ENCODE results near the gene GALNTL6.

The GALNTL6 gene

DNA sequence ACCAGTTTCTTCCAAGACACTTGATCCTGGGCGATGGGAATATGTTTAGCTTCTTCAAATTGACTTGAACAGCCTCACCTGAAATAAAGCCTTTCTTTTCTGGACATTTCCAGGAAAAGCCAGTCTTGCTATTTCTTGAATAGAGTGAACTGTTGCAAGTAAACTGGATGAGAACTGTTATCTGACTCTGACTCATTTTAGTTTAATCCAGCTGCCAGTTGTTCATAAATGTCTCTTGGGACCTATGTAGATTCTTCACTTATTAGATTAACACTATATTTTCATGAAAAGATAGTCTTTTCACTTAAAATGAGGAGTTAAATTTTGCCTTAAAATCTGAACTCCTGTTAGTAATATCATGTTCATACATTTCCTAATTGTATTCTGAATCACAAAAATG, 740.0 kb downstream of the GALNTL6 start:
- DNase-seq (ENCODE audit: low read depth) = no peak

DNA sequence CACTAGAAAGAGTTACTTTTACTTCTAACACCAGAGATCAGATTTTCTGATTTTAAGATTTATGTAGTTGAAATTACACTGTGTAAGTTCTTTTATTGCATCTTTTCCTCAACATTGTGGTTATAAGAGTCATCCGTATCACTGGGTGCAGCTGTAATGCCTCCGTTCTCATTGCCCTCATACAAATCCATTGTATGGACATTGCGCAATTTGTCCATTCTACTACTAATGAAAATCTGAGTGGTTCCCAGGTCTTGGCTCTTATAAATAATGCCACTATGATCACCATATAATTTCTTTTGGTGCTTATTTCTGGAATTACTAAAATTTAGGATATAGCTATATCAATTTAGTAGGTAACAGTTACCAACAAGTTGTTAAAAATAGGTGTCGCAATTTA, 741.4 kb downstream of the GALNTL6 start:
- DNase-seq (ENCODE audit: low read depth) = no peak

DNA sequence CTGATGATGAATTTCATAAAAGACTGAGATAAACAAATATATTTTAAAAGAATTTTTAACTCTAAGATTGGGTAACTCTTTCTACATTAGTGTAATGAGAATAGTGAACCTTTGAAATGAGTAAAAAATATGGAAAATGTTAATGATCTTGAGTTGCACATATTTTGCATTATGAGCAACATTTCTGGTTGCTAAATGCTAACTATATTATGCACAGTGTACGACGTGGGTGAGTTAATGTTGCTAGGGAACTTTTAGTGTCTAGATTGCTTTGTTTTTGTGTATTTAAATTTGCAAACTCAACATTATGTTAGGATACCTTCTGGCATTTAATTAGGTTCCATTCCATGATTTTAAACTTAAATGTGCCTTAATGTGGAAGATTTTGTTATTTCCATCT, 742.5 kb downstream of the GALNTL6 start:
- no peak for DNase-seq (ENCODE audit: low read depth)

DNA sequence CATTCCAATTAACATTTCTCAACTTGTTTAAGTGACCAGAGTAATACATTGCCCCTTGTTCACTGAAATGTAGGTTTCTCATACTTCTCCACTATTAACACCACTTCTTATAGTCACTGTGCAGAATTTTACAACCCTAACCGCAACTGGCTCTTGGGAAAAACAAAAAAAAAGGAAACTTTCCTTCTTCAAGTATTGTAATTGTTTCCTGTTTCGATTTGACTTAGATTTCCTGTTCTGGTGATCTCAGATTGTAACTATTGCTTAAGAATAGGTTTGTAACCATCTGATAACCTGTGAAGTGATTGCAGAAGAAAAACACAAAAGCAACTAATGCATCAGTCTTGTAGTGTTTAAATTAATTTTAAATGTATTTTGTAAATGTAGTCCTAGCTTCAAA, 760.7 kb downstream of the GALNTL6 start:
- no peak for DNase-seq (ENCODE audit: low read depth)

DNA sequence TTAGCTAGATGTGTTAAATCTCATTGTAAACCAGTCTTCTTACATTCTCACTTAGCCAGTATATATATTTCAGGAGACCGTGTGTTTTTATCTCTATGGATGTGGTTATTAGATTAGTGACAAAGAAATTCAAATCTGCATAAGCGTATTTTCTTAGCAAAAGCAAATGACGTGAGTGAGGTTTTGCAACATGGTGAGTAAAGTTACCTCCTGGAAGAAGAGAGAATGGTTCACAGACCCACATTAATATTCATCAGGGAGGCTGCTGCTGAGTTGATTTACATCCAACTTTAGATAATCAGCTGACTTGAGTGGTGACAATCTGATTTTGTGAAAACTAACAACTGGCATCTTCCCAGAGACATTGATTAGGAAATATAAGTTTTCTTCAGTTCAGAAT, 765.5 kb downstream of the GALNTL6 start:
- DNase-seq (ENCODE audit: low read depth) = no peak

DNA sequence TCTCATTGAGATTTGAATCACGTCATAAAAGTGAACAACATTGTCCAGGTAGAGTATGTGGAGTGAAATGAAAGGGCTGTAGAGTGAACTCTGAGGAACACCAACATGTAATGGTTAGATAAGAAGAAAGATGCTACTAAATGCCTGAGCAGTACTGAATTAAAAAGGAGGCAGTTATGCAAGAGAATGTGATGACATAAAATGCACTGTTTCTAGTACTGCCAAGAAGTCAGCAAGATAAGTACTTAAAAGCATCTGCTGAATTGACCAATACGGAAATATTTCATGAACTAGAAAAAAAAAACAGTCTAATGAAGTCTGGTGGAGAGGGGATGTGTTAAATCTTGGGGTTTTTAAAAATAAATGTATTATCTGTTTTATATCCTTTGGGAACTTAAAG, 771.6 kb downstream of the GALNTL6 start:
- DNase-seq (ENCODE audit: low read depth) = no peak

DNA sequence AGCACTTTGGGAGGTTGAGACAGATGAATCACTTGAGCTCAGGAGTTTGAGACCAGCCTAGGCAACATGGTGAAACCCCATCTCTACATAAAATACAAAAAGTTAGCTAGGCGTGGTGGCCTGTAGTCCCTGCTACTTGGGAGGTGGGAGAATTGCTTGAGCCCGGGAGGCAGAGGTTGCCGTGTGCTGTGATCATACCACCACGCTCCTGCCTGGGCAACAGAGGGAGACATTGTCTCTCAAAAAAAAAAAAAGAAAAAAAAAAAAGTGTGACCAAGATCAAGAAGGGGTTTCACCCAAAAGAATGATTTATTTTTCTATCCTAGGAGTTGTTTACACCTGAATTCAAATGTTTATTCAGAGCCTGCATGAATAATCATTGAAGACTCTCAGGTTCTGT, 783.0 kb downstream of the GALNTL6 start:
- no peak for DNase-seq (ENCODE audit: low read depth)

DNA sequence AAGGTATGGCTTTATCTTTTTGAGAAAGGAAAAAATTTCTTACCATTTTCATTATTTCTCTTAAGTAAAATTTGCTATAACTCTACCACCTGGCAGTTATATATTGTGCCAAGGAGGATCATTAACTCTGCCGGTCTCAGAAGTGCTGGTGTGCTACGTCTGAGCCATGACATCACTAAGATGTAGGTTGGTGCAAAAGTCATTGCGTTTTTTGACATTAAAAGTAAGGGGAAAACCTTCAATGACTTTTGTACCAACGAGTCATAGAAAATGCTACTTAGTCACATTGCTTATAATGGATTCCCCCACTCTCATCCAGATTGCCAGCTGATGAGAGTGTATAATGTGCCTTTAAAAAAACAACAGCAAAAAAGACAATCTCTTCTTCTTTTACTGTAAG, 786.4 kb downstream of the GALNTL6 start:
- DNase-seq (ENCODE audit: low read depth) = no peak

DNA sequence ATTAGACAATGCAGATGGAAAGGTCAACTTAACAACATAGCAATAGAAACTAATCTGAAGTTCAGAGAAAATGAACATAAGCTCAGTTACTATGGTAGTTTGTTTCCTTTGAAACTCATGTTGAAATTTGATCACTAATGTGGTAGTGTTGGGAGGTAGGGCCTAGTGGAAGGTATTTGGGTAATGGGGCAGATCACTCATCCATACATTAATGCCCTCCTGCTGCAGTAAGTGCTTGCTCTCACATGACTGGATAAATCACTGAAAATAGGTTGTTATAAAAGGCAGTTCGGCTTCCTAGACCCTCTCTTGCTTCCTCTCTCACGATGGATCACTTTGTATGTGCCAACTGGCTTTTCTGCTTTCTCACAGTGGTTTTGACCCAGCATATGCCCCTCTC, 788.0 kb downstream of the GALNTL6 start:
- no peak for DNase-seq (ENCODE audit: low read depth)

DNA sequence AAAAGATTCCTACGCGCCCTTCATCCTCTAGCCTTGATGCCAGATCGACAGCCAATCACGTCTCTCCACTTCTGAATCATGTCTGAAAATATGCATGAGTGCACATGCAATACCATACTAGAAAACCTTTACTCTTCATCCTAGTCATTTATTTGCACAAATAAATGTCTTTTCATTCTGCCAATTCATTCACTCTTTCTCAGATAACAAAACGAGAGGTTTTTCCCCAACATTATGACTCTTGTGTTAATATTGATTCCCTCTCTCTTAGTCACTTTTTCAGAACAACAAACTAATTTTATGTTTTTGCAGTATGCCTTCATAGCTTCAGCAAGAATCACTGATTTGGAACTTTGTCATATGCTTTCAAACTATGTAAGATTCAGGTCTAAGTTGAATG, 806.0 kb downstream of the GALNTL6 start:
- no peak for DNase-seq (ENCODE audit: low read depth)

DNA sequence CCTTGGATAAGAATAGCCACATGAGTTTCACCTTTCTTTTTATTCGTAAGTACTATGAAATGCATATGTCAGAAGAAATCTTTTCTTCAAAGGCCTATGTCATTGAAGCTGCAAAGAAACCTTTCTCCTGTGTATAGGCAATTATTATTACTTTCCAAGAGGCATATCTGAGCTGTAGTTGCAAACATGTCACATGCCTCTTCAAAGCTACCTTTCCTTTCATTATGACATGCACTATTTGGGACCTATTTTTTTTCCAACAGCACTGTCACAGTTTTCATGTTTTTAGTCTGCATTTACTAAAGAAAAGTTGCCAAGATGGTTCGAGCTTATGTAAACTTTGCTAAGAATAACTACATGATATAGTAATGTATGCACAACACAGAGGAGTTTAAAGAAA, 806.6 kb downstream of the GALNTL6 start:
- DNase-seq (ENCODE audit: low read depth) = no peak

DNA sequence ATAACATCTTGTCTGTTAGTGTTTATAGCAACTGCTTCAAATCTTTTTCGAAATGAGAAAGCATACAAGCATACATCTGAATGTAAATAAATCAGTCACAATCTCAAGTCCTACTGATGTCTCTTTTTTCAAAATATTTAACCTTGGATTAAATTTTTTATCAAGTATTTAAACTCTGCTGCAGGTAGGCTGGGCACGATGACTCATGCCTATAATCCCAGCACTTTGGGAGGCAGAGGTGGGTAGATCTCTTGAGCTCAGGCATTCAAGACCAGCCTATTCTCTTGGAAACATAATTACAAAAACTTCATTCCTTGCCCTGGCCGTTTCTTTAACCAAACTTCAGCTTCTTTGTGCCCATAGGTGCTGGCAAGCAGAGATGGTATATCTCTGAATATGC, 815.1 kb downstream of the GALNTL6 start:
- DNase-seq (ENCODE audit: low read depth) = no peak

DNA sequence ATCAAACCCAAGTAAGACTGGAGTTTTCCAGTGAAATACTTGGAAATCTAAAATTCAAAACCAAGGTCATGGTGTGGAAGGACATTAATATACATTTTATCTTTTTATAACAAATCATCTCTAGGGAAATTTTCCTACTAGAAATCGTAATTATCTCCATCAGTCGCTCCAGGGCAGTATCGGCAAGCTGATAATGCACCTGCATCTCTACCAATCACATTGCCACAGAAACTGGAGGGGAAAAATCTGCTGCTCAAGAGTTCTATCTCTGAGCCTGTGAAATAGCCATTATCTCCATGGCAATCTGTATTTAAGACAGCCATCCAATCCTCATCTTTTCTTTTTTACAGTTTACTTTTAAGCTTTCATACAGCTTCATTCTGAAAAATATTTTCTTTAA, 817.1 kb downstream of the GALNTL6 start:
- no peak for DNase-seq (ENCODE audit: low read depth)

DNA sequence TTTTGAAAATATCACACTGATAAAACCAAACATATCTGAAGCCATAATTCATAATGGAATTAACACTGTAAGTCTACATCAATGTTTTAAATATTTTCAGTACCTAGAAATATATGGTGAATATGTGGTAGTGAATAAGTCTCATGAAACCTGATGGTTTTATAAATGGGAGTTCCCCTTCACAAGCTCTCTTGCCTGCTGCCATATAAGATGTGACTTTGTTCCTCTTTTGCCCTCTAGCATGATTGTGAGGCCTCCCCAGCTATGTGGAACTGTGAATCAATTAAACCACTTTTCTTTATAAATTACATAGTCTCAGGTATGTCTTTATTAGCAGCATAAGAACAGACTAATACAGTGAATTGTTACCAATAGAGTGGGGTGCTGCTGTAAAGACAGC, 818.6 kb downstream of the GALNTL6 start:
- DNase-seq (ENCODE audit: low read depth) = no peak

DNA sequence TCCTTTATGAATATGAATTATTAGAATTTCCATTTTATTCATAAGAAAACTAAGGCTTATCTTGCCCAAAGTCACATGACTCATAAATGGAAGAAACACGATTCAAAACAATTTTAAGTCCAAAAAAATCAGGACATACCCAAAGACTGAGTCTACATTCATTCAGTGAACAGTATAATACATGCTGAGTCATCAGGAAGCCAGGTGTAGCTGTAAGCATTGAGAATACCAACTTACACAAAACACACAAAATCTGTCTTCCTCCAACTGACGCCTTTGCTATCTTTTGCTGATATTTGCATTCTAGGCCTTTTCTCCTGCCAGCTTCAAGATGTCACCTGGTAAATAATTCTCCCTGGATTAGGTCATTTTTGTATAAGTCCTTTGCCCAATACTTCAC, 835.3 kb downstream of the GALNTL6 start:
- no peak for DNase-seq (ENCODE audit: low read depth)

DNA sequence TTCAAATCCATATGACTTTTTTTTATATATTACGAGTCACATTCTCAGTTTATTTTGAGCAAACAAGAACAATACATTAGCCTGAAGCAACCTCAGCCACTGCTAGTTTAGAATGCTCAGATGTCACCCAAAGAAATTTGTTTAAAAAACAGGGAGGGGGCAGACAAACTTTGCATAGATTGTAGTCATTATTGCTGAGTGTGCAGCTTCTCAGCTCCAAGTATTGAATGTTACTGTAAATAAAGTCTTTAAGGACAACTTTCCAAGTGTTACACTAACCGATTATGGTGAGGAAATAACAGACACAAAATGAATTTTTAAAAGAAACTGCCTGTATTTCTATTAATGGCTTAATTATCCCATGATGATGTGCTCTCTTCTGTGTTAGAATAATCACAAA, 835.9 kb downstream of the GALNTL6 start:
- DNase-seq (ENCODE audit: low read depth) = no peak

DNA sequence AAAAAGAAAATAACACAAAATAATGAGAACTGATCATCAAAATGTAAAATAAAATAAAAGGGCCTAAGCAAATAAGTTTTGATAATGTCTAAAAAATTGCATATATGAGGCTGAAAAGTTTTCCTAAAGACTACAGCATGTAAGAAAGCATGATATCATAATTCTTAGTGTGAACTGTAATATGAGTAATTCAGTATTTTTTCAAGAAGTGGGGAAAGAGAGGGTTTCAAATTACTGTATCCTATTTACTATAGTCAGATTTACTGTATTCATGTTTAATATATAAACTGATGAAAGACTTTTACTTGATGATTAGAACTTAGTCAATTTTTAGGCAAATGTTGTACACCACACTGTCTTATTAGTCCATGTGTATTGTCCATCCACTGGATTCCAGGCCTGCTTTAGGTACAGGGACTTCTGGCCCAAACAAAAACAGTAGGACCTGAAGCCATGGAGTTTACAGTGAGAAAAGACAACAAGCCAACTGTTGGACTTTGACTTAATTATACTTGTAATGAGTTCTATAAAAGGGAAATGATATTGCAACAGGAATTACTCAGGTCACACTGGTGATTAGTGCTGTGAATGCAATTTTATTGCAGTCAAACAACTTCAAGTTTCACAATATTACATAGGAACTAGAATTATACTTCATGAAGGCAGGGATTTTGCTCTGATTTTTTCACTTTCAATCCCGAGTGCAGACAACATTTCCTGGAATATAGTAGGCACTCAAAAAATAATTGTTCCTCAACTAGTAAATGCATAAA, 837.7 kb downstream of the GALNTL6 start:
- no peak for DNase-seq (ENCODE audit: low read depth)

DNA sequence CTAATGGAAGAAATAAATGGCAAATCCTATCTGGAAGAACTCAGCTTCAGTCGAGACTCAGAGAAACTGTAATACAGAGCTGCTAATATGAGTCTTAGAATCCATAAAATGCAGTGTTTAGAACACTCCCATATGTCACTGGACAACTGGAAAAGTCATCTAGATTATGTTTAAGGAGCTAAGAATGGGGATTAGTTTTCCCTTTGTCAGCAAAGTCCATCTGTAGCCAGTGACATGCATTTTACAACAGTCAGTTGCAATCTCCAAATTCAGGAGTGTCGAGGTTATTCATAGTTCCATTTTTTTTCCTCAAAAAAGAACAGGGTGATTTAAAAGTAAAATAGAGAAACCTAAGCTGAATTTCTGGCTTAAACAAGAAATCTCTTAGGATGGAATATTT, 838.8 kb downstream of the GALNTL6 start:
- DNase-seq (ENCODE audit: low read depth) = no peak

DNA sequence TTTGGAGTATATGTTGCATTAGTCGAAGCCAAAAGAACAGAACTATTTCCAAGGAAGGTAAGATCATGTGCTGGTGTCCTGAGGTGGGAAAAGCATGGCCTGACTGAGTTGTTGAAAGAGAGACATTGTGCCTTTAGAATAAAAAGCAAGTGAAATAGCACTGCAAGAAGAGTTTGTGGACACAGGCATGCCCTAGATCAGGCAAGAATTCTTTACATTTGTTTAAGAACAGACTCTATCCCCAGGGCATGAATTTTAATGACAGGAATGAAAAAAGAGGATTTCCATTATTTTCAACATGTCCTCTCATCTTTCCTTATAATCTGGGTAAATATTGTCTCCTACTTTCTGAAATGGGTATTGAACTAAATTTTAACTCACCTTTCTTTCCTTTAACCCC, 839.2 kb downstream of the GALNTL6 start:
- no peak for DNase-seq (ENCODE audit: low read depth)

DNA sequence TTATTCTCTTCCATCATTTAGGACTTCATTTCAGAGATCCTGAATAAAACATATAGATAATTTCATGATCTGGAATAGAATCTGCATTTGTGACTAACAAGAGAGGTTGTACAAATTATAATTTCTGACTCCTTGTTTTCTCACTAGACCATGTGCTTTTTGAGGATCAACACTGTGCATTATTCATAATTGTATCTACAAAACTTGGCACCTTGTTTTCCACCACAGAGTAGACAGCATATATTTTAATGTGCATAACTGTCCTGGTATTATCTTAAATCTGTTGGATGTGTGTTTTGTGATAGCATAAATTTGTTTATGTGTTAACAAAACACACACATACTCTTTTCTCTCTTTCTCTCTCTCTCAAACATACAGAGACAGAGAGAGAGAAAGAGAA, 840.5 kb downstream of the GALNTL6 start:
- DNase-seq (ENCODE audit: low read depth) = no peak

DNA sequence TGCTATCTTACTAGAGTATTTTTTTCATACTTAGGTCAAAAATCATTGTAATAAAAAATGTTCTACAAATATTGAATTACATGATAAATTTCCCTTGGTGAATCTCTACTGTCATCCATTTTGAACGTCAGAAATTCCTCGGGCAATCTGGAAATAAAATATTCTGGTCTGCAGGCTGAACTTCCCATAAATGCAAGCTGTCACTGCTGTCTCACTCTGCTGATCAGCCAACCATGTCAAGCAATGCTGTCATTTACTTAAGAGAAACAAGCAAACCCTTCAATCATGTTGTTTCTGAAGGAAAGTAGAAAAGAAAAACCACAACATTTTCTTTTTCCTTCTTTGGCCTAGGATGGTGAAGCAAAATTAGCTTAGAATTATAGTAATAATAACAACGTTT, 841.3 kb downstream of the GALNTL6 start:
- no peak for DNase-seq (ENCODE audit: low read depth)

DNA sequence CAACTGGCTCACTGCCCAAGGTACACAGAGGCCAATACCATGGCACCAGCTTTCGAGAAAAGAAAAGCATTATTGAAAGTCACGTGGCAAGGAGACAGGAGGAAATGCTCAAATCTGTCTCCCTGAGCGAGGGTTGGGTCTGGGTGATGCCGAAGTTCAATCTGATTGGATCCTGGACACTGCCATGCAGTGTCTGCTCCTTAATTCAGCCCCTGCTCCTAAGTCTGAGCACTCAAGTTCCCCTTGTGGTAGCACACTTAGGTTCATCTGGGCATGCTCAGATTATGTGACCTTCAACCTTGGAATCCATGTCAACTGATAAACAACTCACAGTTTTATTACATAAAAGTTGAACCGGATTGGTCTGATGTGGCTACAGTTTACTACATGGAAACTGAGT, 842.9 kb downstream of the GALNTL6 start:
- DNase-seq (ENCODE audit: low read depth) = no peak

DNA sequence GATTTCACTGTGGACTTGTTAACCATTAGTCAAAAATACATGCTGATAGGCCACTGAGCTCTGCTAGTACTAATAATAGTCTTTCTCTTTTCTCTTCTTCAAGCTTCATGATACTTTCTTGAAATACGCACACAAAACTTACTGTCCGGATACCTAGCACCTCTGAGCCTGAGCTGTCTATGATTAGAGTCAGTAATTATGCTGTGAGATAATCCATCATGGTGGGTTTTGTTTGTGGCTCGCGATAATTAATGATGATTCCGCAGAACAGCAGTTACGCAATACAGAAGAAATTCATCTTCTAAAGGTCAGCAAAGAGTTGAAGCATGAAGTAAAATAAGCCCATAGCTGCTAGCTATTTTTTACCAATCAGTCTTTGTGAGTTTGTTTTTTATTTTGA, 843.9 kb downstream of the GALNTL6 start:
- no peak for DNase-seq (ENCODE audit: low read depth)

DNA sequence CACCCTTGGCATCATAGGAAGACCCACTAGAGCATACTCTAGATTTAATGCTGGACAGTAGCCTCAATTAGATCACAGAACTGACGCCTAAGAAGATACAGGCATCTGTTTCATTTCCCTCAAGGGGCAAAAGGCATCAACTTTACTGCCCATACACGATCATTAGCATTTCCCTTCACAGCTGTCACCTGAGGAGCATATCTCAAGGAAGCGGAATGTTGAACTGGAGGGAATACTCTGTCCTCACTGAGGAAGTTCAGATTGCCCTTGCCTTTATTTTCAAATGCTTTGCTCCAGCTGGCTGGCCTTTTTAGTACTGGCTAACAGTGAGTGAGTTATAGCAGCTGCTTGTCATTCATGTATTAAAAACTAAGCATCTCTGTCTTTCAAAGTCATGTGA, 847.0 kb downstream of the GALNTL6 start:
- DNase-seq (ENCODE audit: low read depth) = no peak

DNA sequence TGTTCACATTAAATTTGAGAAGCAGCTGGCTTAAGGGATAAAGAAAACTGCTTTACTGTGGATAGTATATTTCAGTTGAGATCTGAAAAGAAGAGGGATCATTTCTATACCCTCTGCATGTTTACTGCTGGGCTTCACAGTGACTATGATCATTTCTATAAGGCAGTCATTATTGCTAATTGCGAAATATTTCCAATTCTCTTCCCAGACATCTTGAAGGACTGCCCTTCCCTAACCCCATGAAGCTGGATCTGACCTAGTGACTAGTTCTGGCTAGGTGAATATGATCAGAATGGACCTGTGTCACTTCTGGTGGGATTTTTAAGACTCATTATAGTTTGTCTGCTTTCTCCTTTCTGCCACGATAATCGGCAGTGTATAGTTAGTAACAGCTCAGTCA, 848.9 kb downstream of the GALNTL6 start:
- DNase-seq (ENCODE audit: low read depth) = no peak
